ENCODE data around the gene FBLN5.
"Not testable (repeated sequence)": the region's sequence is repeated elsewhere in the genome, so short reads cannot be mapped to it uniquely, and the experiment has no call there.

FBLN5 gene

DNA sequence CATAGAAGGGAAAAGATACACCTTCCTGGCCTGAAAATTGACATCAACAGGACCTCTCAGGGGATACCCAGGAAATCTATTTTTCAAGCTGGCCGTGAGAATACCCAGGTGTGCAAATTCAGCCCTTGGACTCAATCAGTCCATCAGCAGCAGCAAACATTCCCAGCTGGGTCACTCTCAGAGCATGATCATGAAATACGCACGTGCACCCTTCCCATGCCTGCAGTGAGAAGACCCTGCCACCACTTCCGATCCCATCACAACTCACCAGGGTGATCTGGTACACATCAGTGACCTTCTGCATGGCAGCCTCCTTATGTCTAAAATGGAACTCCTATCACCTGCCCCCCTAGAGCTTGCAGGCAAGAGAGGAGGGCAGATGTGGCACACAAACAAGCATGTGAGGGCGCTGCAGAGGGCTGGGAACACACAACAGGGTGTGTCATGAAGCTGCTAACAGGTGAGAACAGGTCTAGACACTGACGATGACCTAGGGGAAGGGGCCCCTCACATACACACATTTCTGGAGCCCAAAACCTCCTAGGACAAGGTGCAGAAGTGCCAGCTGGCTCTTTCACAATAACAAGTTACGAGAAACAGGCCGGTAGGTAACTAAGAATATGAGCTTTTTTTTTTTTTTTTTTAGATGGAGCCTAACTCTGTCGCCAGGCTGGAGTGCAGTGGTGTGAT is 42.4 kb downstream of the FBLN5 start:
- no peak for DNase-seq (ENCODE audit: low read depth in 2 of 2)

DNA sequence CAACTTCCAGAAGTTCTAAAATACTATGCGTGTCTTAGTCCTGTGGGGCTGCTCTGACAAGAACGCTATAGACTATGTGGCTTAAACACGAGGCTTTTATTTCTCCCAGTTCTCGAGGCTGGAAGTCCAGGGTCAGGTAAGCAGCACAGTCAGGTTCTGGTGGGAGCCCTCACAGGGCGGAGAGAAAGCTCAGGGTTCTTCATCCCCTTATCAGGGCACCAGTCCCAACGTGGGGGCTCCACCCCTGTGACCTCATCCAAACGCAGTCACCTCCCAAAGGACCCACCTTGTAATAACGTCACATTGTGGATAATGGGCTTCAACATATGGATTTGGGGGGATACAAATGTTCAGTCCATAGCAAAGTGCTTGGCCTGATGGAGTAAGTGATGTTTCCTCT is 43.0 kb downstream of the FBLN5 start:
- DNase-seq (ENCODE audit: low read depth in 2 of 2): no peak

DNA sequence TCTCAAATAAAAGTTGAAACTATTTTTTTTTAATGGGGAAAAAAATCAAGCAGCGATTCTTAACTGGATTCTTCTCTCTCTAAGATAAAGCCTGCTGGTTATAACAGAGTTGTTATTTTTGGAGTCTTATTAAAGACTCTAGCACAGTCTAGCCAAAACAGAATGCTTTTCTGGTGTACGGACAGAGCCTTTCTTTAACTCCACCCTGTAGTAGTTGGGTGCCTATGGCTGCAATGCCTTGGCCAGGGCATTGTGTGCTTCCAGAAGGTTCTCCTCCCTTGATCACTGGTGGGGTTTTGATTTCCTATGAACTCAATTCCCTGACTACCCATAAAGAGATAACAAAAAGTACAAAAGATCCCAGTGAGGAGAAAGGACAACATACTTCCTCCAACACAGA is 44.4 kb downstream of the FBLN5 start:
- DNase-seq (ENCODE audit: low read depth in 2 of 2): no peak

DNA sequence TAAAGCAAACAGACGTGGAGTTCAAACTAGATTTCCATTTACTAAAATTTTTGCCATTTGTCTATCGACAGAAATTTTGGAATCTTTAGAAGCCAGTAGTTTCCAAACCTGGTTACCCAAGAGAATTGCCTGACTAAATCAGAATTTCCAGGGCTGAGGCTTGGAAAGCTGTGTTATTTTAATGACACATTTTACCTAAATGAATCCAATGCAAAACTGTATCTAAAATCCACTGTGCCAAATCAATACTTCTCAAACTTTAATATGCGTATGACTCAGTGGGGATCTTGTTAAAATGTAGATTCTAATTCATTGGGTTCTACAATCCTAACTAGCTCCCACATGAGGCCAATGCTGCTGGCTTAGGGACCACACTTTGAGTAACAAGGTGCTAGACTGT is 45.2 kb downstream of the FBLN5 start:
- no peak for DNase-seq (ENCODE audit: low read depth in 2 of 2)

DNA sequence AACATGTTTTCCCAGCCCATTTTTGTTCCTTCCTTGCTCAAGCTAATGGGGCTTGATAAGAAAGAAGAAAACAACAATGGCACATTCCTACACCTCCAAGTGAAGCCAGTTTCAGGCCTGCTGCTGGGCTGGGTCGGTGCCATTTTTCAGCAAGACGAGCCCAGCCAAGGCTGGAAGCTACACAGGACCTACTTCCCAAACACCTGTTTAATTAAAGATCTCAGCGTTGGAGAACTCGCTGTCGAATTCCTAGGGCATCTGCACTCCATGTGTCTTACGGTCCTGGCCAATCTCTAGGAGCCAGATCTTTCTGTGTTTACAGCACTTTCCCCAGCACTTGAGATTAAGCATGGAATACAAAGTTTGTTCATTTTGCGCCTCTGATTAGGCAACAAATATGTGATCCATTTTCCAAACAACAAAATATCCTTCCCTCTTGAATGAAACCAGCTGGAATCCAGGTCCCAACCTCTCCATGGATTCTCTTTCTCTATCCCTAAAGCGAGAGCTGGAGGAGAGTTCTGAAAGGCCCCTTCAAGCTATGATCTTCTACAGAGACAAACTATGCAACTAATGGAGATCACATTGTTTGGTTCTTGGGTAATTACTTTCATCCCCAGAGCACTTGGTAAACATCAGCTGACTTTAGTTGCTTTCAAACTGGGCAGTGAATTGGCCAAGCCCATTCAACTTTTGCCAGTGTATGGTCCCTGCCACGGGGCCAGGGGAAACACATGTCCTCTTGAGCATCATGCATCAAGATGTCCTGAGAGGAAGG is 45.9 kb downstream of the FBLN5 start:
- DNase-seq (ENCODE audit: low read depth in 2 of 2): no peak

DNA sequence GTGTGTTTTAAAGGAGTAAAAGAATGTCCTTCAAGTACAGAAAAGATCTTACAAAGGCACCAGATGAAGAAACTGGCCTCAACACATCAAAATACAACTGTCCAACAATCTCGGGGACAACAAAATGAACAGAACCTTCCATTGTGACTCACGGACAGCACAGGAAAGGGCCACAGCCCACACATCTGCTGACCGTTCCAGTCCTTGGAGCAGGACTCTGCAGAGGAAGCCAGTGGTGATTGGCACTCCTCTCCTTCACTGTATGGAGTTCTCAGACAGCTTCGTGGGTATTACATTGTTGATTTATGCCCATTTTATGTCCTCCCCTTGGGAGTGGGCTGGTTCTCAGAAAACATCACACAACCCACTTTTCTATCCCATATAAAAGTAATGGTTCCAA is 47.7 kb downstream of the FBLN5 start:
- no peak for DNase-seq (ENCODE audit: low read depth in 2 of 2)

DNA sequence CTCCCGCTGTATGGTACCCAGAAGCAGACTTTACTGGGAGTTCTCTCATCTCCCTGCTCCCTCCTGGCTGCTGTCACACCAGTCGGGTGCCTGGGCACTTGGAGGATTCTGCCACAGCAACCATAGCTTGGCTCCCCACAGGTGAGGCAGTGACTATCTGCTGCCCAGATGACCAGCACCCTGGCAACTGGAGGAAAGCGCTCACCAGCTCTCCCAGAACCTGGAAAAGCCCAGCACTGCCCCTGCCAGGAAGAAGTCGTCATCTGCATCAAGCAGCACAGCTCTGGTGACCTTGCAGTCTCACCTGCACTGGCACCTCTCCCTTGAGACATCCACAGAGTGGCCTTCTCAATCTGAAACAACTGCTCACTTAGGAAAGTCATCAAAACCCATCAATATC is 48.3 kb downstream of the FBLN5 start:
- DNase-seq (ENCODE audit: low read depth in 2 of 2): no peak

DNA sequence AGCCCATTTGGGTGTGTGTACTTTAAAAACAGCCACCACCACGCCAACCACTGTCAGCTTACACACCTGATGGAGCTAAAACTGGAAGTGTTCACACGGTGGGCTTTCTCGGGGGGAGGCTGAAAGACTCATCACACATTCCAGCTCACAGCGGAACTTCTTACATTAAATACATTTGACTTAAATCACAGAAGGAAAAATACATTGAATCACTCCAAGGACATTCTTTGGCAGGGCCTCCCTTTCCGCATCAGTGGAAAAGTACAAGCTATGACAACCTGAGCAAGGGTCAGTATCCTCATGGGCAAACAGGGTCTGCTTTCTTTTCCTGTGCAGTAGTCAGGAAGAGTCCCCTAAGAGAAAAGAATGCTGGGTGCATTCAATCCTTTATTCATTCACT is 49.1 kb downstream of the FBLN5 start:
- DNase-seq (ENCODE audit: low read depth in 2 of 2): no peak

DNA sequence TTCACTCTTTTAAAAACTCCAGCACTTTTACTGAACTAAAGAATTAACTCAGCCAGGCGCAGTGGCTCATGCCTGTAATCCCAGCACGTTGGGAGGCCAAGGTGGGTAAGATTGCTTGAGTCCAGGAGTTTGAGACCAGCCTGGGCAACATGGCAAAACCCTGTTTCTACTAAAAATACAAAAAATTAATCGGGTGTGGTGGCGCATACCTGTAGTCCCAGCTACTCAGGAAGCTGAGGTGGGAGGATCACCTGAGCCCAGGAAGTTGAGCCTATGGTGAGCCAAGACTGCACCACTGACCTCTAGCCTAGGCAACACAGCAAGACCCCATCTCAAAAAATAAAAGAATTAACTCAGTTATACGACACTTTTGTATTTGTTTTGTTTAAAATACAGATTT is 49.8 kb downstream of the FBLN5 start:
- DNase-seq (ENCODE audit: low read depth in 2 of 2): not testable (repeated sequence)

DNA sequence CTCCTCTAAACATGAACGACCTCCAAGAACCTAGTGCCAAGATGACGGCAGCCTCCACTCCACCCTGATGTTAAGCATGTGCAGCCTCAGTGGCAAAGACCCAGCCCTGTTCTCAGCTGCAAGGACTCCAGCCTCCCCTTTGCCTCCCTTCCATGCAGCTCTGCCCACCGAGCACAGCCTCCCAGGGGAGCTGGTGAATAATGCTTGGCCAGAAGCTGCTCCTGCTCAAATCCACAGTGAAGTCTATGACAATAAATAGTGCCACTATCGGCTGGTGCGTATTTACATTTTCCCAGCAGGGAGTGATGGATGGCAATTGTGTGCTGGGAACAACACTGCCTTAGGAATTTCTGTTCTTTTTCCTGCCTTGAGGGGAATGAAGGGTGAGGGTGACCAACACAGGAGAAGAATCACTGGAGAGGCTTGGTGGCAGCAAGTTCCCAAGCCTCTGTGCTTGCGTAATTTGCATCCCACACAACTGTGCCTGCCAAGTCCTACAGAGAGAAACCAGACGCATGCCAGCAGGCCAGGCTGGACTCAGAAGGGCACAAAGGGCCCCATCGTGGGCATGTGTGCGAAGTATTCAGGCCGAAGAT is 50.3 kb downstream of the FBLN5 start:
- DNase-seq (ENCODE audit: low read depth in 2 of 2): no peak

DNA sequence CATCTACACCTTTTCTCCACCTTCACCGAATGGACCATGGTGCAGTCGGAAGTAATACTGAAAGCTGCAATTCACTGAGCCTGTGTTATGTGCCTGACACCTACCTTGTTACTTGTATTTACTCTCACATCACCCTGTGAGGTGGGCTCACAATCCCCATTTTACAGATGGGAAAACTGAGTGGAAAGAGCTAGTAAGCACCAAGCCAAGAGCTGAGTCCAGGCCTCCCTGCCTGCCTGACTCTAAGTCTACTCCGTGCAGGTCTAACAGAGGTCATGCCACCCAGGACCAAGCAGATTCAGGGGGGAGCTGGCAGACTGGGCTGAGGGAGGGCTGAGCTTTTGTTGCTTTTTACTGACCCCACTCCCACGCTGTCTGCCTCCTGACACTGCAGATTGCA is 51.1 kb downstream of the FBLN5 start:
- no peak for DNase-seq (ENCODE audit: low read depth in 2 of 2)

DNA sequence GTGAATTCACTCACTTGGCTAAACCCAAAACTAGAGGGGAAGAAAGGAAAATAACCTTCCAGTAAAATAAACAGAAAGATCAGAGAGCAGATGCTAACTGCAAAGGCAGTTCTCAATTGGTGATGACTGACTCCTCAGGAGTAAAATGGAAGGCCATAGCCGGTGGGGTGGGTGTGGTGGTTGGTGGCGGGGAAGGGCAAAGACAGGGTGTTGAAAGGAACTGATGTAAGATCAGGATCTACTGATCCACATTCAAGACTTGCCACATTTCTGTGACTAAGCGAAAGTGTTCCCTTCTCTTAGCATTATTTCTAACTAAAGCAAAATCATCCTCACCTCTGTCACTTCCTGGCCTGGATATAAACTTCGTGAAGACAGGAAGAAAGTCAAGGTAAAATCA is 53.8 kb downstream of the FBLN5 start:
- DNase-seq (ENCODE audit: low read depth in 2 of 2): no peak

DNA sequence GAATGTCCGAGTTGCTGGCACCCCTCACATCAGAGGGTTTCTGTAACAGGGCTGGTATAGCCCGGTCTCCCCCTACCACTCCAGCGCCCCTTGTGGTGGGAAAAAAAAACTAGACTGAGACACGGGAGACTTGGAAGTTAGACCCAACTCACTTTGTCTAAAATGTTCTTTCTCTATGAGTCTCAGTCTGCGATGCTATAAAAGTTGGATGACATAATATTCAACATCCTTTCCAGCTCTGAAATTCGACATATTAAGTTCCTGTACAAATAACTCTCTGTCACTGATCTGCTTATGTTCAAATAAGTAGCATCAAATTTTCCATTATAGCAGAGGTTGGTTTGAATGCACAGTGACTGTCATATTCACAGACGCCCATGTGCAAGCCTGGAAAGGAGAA is 54.5 kb downstream of the FBLN5 start:
- no peak for DNase-seq (ENCODE audit: low read depth in 2 of 2)

DNA sequence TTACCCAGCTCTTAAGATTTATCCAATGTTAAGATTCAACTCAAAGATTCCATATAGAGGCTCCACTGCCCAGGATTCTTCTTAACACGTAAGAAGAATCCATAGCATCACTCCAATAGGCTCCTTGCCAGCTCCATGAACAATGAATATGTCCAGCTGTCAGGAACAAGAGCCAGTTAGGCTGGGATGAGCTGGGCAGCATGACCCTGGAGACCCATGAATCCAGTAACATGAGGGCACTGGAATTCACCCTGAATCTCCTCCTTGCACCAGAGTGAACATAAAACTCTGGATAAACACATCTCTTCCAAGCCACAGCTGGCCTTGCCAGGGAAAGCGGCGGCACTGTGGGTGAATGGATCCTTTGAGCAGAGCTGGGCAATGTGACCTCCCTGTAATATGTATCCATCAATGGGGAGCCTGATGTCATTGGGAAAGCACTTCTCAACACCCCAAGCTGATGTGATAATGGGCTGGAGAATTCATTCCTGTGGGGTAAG is 55.7 kb downstream of the FBLN5 start:
- DNase-seq (ENCODE audit: low read depth in 2 of 2): no peak

DNA sequence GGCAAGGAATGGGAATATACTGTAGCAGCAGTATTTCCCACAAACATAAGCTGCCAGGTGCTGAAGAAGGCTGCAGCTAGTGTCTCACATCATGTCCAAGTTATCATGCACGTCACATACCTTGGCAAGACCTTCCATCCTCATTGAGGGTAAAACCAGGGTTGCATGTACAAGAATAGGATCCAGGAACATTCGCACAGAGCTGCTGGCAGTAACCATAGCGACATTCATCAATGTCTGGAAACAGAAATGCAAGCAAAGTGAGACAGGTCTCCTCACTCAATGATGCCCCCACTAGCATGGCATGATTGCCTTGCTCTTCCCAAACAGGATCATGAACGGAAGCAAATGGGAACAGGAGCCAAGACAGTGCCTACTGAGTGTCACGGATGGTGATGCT is 56.4 kb downstream of the FBLN5 start:
- no peak for DNase-seq (ENCODE audit: low read depth in 2 of 2)

DNA sequence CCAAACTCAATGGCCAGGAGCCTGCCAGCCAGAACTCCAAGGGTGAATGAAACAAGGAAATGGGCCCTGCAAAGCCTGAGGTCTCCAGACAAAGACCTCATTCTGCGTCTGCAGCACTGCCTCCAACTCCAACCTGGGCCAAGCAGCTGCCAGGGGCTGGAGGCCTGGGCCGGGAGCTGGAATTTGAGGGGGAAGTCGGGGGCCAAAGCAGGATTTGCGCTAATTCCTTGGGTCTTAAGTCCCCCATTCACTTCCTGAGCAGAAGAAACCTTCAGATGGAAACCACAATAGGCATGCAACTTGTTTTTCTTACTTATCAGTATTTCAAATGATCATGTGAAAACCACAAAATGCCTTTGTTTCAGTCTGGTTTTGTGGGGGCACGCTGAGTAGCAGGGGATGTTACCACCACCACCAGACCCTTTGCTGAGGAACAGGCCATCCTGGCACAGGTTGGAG is 57.2 kb downstream of the FBLN5 start:
- DNase-seq (ENCODE audit: low read depth in 2 of 2): no peak

DNA sequence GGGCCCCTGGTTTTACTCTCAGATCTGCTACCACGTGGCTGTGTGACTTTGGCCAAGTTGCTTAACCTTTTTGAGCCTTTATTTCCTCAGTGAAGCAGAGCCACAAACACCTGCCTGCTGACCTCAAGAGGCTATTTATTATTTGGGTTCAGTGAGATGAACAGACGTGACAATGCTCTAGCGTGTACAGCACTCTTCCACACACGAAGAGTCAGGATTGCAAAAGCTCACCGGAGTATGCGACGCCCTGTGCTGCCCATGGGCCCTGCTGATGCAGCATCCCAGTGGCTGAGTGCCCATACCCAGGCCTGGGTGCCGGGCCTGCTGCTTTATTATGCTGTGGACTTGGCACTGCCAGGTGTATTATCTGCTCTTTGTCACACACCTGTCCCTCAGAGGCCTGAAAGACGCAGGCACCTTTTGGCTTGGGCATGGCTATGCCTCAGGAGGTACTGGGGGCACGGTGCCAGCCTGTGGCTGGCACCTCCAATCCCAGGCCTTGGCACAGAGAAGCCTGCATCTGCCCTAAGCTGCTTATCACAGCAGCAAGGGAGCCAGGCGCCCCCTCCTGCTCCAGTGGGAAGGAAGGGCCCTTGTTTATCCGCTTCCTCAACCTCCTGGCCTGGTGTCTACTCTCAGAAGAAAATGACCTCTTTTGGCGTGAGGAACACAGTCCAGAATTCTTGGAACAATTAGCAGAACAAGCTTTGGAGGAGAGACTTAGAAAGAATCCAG is 57.9 kb downstream of the FBLN5 start:
- no peak for DNase-seq (ENCODE audit: low read depth in 2 of 2)

DNA sequence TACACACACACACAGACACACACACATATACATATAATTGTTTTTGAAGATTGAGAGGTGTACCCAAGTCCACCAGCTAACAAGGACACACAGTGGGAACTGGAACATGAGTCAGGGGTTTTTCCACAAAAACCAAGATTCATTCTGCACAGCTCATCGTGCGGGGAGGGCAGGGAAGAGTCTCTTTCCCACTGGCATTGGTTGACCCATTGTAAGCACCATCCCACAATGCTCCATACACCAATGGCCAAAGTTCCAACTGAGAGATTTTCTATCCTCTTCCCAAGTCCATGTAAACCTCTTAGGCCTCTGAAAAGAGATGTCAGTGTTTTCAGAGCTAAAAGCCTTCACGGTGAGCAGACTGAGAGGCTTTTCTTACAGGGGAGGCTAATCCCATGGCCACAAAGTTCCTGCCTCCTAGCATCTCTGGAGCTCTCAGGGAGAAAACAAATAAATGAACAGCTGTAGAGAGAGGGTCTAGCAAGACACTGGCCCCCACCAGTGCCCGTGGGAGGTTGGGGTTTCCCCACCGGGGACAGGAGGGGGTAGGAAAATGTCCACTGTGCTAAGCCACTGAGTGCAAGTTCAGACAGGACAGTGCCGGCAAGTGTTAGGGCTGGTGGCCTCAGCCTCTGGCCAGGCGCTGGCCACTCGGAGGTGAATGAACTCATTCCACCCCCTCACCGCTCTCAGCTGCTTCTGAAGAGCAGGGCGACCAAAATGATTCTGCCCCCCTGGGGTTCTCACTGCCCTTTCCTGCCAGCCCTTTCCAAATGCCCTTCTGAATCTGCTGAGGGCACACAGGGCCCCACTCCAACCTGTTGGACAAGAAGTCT is 58.6 kb downstream of the FBLN5 start:
- no peak for DNase-seq (ENCODE audit: low read depth in 2 of 2)

DNA sequence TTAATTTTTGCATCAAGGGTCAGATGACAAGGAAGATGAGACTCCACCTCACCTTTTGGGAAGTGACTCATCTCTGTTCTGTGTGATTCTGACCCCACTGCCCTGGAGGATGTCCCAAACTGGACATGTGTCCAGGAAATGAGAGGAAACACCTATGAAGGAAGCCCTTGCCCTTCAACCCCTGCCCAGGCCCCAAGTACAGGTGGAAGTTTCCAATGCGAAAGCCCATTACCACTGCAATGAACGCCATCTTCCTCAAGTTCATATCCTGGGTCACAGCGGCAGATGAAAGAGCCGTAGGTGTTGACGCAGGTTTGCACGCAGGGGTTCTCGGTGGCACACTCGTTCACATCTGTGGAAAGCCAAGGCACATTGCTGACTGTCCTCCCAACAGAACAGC is 60.5 kb downstream of the FBLN5 start:
- no peak for DNase-seq (ENCODE audit: low read depth in 2 of 2)

DNA sequence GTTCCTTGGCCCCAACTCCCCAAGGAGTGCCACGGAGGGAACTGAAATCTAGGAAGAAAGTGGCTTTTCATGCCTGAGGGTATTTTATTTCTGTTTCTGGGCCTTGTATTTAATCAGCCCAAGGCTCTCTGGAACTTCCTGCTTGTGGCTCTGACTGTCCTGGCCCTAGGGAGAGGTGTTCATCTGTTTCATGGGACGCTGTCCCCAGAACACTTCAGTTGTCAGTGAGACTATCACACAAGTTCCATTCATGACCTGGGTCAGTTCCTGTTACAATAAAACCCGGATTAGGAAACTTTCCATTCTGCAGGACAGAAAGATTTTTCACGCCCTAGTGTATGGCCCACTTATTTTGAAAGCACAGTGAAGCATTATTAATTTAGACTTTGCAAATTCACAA is 61.7 kb downstream of the FBLN5 start:
- DNase-seq (ENCODE audit: low read depth in 2 of 2): no peak

DNA sequence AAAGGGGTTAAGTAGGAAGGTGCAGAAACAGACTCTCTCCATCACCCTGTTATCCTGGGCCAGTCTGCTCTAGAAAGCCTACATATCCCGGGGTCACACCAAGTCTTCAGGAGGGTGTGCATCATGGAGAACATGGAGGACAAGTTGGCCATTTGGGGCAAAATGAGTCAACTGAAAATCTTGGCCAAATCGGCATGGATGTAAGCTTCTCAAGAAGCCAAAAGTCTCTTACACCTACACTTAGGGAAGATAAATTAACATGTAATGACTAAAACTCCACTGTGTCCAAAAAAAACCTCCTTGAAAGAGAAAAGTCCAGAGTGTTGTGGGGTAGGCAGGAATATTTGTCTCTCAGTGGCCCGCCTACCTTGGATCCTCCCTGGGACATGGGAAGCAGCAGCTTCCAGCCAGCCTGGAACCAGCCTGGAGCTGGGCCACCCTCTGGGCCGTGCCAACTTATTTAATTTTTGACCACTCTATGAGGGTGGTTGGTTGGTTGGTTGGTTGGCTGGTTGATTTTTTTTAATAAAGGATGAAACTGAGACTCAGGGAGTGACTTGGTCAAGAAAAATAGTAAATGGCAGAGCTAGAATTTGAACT is 62.3 kb downstream of the FBLN5 start:
- DNase-seq (ENCODE audit: low read depth in 2 of 2): no peak

Measured in stimulated activated CD8-positive, alpha-beta memory T cell treated with anti-CD3 and anti-CD28 coated beads, Interleukin-7, amount 100 ng/mL, for 1 hour (primary cell).